Motor neuron (in vitro differentiated cells): ENCODE data around the gene MYOM1. TPM values are rescaled to one million over a fixed set of nuclear protein-coding genes. Genes with fewer than 3 reads are reported as not detected.

Experiments
- ATAC-seq, 8 experiments: fragments of 200-7000 bp; cut with Tn5 transposase; replicated peaks in 6 of 8; 2 replicates each; pipeline ENCODE4 v1.8.0; 2021; ENCODE audit warnings: mild to moderate bottlenecking in 8 of 8, moderate library complexity in 8 of 8
- H3K27ac ChIP-seq, 2 donors: fragments of 250-450 bp; sonication (Bioruptor Pico); 2 replicates each; pipeline ENCODE4 v1.9.0; 2021; ENCODE audit warnings: antibody characterized with exemption in 2 of 2, mild to moderate bottlenecking in 2 of 2, moderate library complexity in 1 of 2
- H3K4me1 ChIP-seq, 2 donors: fragments of 250-450 bp; sonication (Bioruptor Pico); replicated peaks in 1 of 2; 2 replicates each; pipeline ENCODE4 v1.6.1; 2021; ENCODE audit warnings: antibody characterized with exemption in 2 of 2, mild to moderate bottlenecking in 2 of 2, moderate library complexity in 1 of 2
- H3K4me3 ChIP-seq, 5 donors: fragments of 250-450 bp; sonication (Bioruptor Pico); 2 replicates each; pipeline ENCODE4 v1.9.0; 2021; ENCODE audit warnings: antibody characterized with exemption in 5 of 5, mild to moderate bottlenecking in 5 of 5, moderate library complexity in 4 of 5
- WGBS, 10 experiments: fragments of 450-650 bp; shearing (Covaris generic); methylation state at CpG; one replicate each; pipeline ENCODE4 v1.0.0; 2022; 5-methylcytosine and 5-hydroxymethylcytosine counted together
- in situ Hi-C, 9 experiments: fragments of 400-800 bp; cut with MboI; loops; one replicate each; pipeline ENCODE4 v1.15.0; 2021; ENCODE audit warnings: low sequenced_read_pairs in 9 of 9, low pct_unique_long_range_greater_than_20kb in 2 of 9; ENCODE audit not compliant: unreplicated experiment in 9 of 9
- total RNA-seq, 8 experiments: library from RNA; unstranded; fragments of 300-600 nt; gene quantifications; 2 replicates each; pipeline versions ENCODE4 v1.2.3 to v1.2.4, GENCODE V29; 2022

Gene MYOM1
- total RNA-seq, 8 experiments from 2014 or later, result 0.42 to 4.4 (median 1.2) TPM

GRCh38 chr18:3163968-3164367 lies 55.8 kb downstream of the MYOM1 start:
- in situ Hi-C loops, result no loop called here
- Histone ChIP-seq H3K27ac (no peak overlapping the region), H3K4me1 (no peaks in the 10 kb centered on the region), H3K4me3 (no peak overlapping the region)
- WGBS, 10 experiments, result 43 to 97% (median 78%) methylated on average over 2 to 5 of the region's 5 CpGs
- ATAC-seq, result no peak

GRCh38 chr18:3162181-3162580 lies 57.6 kb downstream of the MYOM1 start:
- 46 to 100% (median 76%) methylated on average over 1 to 3 of the region's 3 CpGs; no CpG with 5 or more reads in 3 of the 10 experiments for WGBS, 10 experiments
- no peak overlapping the region for H3K4me3 ChIP-seq
- no peaks in the 10 kb centered on the region for H3K4me1 ChIP-seq
- in situ Hi-C loops, result no loop called here
- no peak overlapping the region for H3K27ac ChIP-seq
- peak in 2 of 8 experiments; percentile 64 to 97 for ATAC-seq

- in situ Hi-C loops, result no loop called here
- no peak overlapping the region for H3K4me3 ChIP-seq
- H3K4me1 ChIP-seq, result no peaks in the 10 kb centered on the region
- 22 to 80% (median 71%) methylated on average over 1 of the region's 1 CpG; no CpG with 5 or more reads in 5 of the 10 experiments for WGBS, 10 experiments
- H3K27ac ChIP-seq, result no peak overlapping the region
- ATAC-seq, result no peak
Measured at GRCh38 chr18:3159830-3160229, 59.9 kb downstream of the MYOM1 start.

- no peak overlapping the region for H3K4me3 ChIP-seq
- 14 to 94% (median 81%) methylated on average over 1 to 2 of the region's 2 CpGs; no CpG with 5 or more reads in 2 of the 10 experiments for WGBS, 10 experiments
- in situ Hi-C loops, result no loop called here
- ATAC-seq, result no peak
- no peaks in the 10 kb centered on the region for H3K4me1 ChIP-seq
- no peak overlapping the region for H3K27ac ChIP-seq
Measured at GRCh38 chr18:3157606-3158005, 62.2 kb downstream of the MYOM1 start.

- H3K27ac ChIP-seq, result no peak overlapping the region
- no peak for ATAC-seq
- no peaks in the 10 kb centered on the region for H3K4me1 ChIP-seq
- in situ Hi-C loops, result no loop called here
- H3K4me3 ChIP-seq, result no peak overlapping the region
- 75 to 100% (median 93%) methylated on average over 1 to 4 of the region's 5 CpGs; no CpG with 5 or more reads in 3 of the 10 experiments for WGBS, 10 experiments
Measured at GRCh38 chr18:3157086-3157485, 62.7 kb downstream of the MYOM1 start.

GRCh38 chr18:3156325-3156640 lies 63.5 kb downstream of the MYOM1 start:
- no peak overlapping the region for H3K27ac ChIP-seq
- H3K4me1 ChIP-seq, result no peaks in the 10 kb centered on the region
- no peak for ATAC-seq
- in situ Hi-C loops, result no loop called here
- WGBS, 10 experiments, result 29 to 100% (median 90%) methylated on average over 1 of the region's 1 CpG; no CpG with 5 or more reads in 4 of the 10 experiments
- H3K4me3 ChIP-seq, result no peak overlapping the region

GRCh38 chr18:3154214-3154613 lies 65.6 kb downstream of the MYOM1 start:
- in situ Hi-C loops, result no loop called here
- 33 to 100% (median 79%) methylated on average over 1 to 2 of the region's 2 CpGs; no CpG with 5 or more reads in 2 of the 10 experiments for WGBS, 10 experiments

GRCh38 chr18:3153107-3153704 lies 66.6 kb downstream of the MYOM1 start:
- no peak for ATAC-seq
- 67 to 96% (median 85%) methylated on average over 1 to 8 of the region's 8 CpGs; no CpG with 5 or more reads in 2 of the 10 experiments for WGBS, 10 experiments
- peaks cover 0 to 3% of the 10 kb centered on the region in 2 donors for H3K4me1 ChIP-seq
- H3K27ac ChIP-seq, result no peak overlapping the region
- in situ Hi-C loops, result no loop called here
- H3K4me3 ChIP-seq, result no peak overlapping the region

More at GRCh38 chr18:3154214-3154613, 65.6 kb downstream of the MYOM1 start:
- no peak overlapping the region for H3K4me3 ChIP-seq
- H3K27ac ChIP-seq, result no peak overlapping the region
- no peak for ATAC-seq
- H3K4me1 ChIP-seq, result peaks cover 0 to 2% of the 10 kb centered on the region in 2 donors

- ATAC-seq, result no peak
- in situ Hi-C loops, result no loop called here
- H3K4me1 ChIP-seq, result peaks cover 0 to 3% of the 10 kb centered on the region in 2 donors
- H3K4me3 ChIP-seq, result no peak overlapping the region
- 0 to 100% (median 75%) methylated on average over 1 of the region's 1 CpG; no CpG with 5 or more reads in 5 of the 10 experiments for WGBS, 10 experiments
- H3K27ac ChIP-seq, result no peak overlapping the region
Measured at GRCh38 chr18:3152294-3152693, 67.5 kb downstream of the MYOM1 start.

- in situ Hi-C loops, result no loop called here
- WGBS, 10 experiments, result 1 to 56% (median 32%) methylated on average over 3 to 14 of the region's 18 CpGs
- ATAC-seq, result no peak
- H3K27ac ChIP-seq, result no peak overlapping the region
- peaks cover 0 to 3% of the 10 kb centered on the region in 2 donors for H3K4me1 ChIP-seq
- H3K4me3 ChIP-seq, result no peak overlapping the region
Measured at GRCh38 chr18:3151399-3152264, 68.1 kb downstream of the MYOM1 start.

GRCh38 chr18:3150688-3151087 lies 69.1 kb downstream of the MYOM1 start:
- Histone ChIP-seq H3K4me3 (no peak overlapping the region), H3K27ac (no peak overlapping the region), H3K4me1 (peaks cover 0 to 3% of the 10 kb centered on the region in 2 donors)
- in situ Hi-C loops, result no loop called here
- no peak for ATAC-seq
- 50 to 100% (median 86%) methylated on average over 1 to 2 of the region's 2 CpGs; no CpG with 5 or more reads in 3 of the 10 experiments for WGBS, 10 experiments

- in situ Hi-C loops, result no loop called here
- 87 to 90% methylated on average over 3 to 4 of the region's 5 CpGs; no CpG with 5 or more reads in 8 of the 10 experiments for WGBS, 10 experiments
- Histone ChIP-seq H3K4me3 (no peak overlapping the region), H3K4me1 (peaks cover 0 to 3% of the 10 kb centered on the region in 2 donors), H3K27ac (no peak overlapping the region)
- ATAC-seq, result no peak
Measured at GRCh38 chr18:3150274-3150673, 69.5 kb downstream of the MYOM1 start.

- peaks cover 0 to 3% of the 10 kb centered on the region in 2 donors for H3K4me1 ChIP-seq
- in situ Hi-C loops, result loop anchor here in 5 of 9 experiments (25.0 kb wide), 1 partner anchor 212 kb away; no protein-coding TSS in a partner anchor
- no peak overlapping the region for H3K4me3 ChIP-seq
- peak in 3 of 8 experiments; percentile 55 to 67 (median 66) for ATAC-seq
- H3K27ac ChIP-seq, result no peak overlapping the region
- 0 to 100% (median 54%) methylated on average over 1 to 3 of the region's 4 CpGs; no CpG with 5 or more reads in 1 of the 10 experiments for WGBS, 10 experiments
Measured at GRCh38 chr18:3148930-3149535, 70.7 kb downstream of the MYOM1 start.
